RWPE1 (cell line): Measurements from ENCODE around the gene BLOC1S1.
A peak's percentile ranks its signal among the peaks of the same experiment; 100 is the strongest.

Experiments used
- CTCF ChIA-PET: fragments of 350-600 bp; sonication (Branson Sonifier 250); formaldehyde crosslinking; extraction: SDS; loops from one replicate; lab custom pipeline; 2021; lab: Yijun Ruan, JAX
- POLR2A ChIA-PET: fragments of 400-600 bp; formaldehyde crosslinking; extraction: SDS; loops from one replicate; lab custom pipeline; 2020; ENCODE audit warnings: antibody characterized with exemption; ENCODE audit not compliant: low non-redundant PET; lab: Yijun Ruan, JAX
- DNase-seq: peaks from one replicate; pipeline ENCODE4 v3.0.0; 2012; ENCODE audit warnings: low spot score
- H3K27ac ChIP-seq: fragments of 450-650 bp; 2 replicates; pipeline ENCODE4 v1.5.1; 2017
- TF ChIP-seq, protein P1 (sequence below): fragments of 450-650 bp; conservative IDR thresholded peaks from 2 replicates; pipeline ENCODE4 v1.5.1; 2017; ENCODE audit warnings: low read depth, mild to moderate bottlenecking

BLOC1S1 gene

GRCh38 chr12:55707219-55707671 is 8.6 kb upstream of the BLOC1S1 start:
- DNase-seq, result no peak
- POLR2A ChIA-PET, result no interaction called here
- no peak overlapping the region for H3K27ac ChIP-seq
- CTCF ChIA-PET, result interaction anchor here (2.0 kb wide), 1 partner anchor 9 kb away, joined by 6 read pairs; the partner anchor contains the start of gene BLOC1S1
- TF ChIP-seq, protein P1, sequence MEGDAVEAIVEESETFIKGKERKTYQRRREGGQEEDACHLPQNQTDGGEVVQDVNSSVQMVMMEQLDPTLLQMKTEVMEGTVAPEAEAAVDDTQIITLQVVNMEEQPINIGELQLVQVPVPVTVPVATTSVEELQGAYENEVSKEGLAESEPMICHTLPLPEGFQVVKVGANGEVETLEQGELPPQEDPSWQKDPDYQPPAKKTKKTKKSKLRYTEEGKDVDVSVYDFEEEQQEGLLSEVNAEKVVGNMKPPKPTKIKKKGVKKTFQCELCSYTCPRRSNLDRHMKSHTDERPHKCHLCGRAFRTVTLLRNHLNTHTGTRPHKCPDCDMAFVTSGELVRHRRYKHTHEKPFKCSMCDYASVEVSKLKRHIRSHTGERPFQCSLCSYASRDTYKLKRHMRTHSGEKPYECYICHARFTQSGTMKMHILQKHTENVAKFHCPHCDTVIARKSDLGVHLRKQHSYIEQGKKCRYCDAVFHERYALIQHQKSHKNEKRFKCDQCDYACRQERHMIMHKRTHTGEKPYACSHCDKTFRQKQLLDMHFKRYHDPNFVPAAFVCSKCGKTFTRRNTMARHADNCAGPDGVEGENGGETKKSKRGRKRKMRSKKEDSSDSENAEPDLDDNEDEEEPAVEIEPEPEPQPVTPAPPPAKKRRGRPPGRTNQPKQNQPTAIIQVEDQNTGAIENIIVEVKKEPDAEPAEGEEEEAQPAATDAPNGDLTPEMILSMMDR, result no peak

DNA sequence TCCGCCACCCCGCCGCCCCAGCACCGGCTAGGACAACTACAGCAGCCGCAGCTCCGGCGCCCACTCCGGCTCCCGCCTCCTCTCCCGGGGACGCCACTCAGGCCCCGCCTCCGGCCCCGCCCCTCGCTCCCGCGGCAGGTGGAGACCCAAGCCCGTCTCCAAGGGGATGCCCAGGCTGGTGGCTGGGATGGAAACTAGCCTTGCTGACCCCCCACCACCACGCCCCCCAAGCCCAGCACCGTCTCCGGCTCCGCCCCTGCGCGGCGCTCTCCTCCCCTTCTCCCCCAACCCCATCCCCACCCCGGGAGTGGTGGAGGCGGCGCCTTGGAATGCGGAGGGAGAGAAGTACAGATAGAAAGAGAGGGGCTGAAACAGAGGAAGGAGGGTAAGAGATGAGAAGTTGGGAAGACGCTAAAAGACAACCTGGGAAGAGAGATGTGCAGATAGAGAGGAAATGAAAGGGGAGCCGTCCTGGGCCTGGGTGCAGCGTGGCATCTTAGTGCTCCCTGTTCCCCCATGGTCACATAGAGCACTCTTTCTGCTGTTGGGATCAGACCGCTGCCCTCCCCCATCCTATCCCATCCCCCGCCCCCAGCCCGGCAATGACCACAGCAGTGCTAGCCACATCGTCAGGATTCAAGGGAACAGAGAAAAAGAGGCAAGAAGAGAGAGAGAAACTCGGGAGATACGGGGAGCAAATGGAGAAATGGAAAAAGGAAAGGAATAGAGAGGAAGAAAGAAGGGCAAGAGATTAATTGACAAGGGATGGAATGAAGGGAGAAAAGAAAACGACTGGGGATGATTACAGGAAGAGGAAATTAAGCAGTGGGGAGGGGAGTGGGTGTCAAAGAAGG is 7.8 kb upstream of the BLOC1S1 start, which contains the start of gene ITGA7:
Gene ITGA7, minus strand, starts transcription at position 64 of the 854 bp plus-strand sequence. CDS start 222 bp downstream, outside the sequence.
- TF ChIP-seq, protein P1, result no peak
- POLR2A ChIA-PET, result no interaction called here
- no peak within 1 kb of the TSS for H3K27ac ChIP-seq
- CTCF ChIA-PET, result interaction anchor here (2.0 kb wide), 1 partner anchor 8 kb away, joined by 6 read pairs; the partner anchor contains the start of gene BLOC1S1
- peak; percentile 41 for DNase-seq

GRCh38 chr12:55708695-55709233 is 7.1 kb upstream of the BLOC1S1 start:
- no peak overlapping the region for H3K27ac ChIP-seq
- CTCF ChIA-PET, result no interaction called here
- DNase-seq, result no peak
- TF ChIP-seq, protein P1, result no peak
- POLR2A ChIA-PET, result no interaction called here

GRCh38 chr12:55711786-55712553 is 3.9 kb upstream of the BLOC1S1 start:
- H3K27ac ChIP-seq, result no peak overlapping the region
- ChIA-PET CTCF (interaction anchor here (0.6 kb wide), 2 partner anchors 73 to 114 kb away, joined by 3 read pairs; no protein-coding TSS in a partner anchor), POLR2A (no interaction called here)

DNA sequence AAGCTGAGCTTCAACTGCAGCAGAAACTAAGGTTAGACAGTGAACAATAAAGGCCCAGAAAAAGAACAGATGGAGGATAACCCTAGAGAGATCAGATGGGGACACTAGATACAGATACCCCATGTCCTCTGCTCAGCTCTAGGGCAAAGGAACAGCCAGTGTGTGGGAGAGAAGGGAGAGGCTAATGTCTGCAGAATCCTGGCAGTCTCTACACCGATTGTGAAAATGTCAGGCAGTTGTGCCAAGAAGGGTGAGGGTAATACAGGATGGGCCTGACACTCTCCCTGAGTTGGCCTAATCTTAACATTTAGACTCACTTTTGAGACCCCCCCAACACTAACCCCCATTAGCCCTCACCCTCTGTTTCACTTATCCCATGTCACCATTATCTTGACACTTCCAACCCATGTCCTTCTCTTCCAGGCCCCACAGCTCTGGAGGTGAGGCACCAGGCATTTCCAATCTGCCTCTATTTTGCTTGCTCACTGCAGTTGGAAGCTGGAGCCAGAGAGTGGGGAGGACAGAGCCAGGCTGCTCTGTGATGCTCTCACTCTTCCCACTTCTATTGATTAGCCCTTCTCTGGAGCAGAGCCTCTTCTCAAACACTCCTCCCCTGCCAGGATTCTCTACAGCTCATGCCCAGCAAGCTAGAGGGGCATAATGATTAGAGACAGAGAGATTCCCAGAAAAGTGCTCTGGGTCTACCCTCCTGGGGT is 3.0 kb upstream of the BLOC1S1 start:
- ChIA-PET CTCF (interaction anchor here (0.9 kb wide), 1 partner anchor 31 kb away, joined by 4 read pairs; a partner anchor contains a TSS), POLR2A (no interaction called here)
- no peak overlapping the region for H3K27ac ChIP-seq
- TF ChIP-seq, protein P1, result no peak
- no peak for DNase-seq

More at GRCh38 chr12:55711786-55712553, 3.9 kb upstream of the BLOC1S1 start:
- TF ChIP-seq, protein P1, result no peak
- DNase-seq, result no peak
